SW 1271 (cell line): Measurements from ENCODE around the gene H6PD.

ENCODE experiments used
- DNase-seq, 2 experiments: peaks; one replicate each; lab custom pipeline; 2025; lab: John Stamatoyannopoulos, UW

Gene H6PD

DNA sequence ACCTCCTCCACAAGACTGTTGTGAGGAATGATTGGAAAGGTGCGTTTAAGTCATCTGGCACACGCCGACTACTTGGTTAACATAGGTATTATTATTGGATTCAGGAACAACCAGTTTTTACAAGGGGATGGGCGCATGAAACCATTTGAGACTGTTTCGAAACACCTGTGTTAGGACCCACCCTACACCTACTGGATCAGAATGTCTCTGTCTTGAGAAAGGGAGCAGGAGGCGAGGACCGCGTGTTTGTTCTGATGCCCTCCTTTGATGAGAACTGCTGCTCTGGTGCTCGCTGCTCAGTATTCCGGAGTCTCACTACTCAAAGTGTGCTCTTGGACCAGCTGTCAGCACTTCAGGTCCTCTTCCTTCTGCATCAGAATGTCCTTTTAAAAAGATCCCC, 7.3 kb downstream of the H6PD start:
- DNase-seq, result no peak

DNA sequence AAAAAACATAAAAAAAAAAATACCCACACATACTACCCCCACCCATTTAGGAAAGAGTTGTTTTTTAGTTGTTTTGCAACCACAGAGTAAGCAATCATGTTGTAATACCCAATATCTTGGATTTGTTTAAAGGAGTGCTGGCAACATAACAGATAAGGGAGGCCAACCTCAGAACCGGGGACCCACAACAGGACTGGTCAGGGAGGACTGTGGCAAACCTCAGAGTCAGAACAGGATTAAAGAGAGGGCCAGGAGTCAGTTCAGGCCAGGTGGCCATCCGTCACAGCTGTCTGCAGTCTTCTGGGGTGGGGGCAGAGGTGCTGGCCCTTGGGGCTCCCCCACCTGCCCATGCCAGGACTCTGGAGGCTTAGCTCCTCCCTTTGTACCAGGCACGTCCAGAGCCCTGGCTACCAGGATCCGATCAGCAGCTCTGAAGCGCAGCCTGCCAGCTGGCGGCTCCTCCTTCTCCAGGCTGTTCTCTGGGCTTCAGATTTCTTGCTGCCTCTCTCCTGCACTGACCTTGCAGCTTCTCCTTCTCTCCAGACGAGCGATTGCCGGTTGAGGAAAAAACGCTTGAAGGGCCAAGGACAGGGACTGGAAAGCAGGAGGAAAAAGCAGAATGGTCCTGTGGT, 7.9 kb downstream of the H6PD start:
- no peak for DNase-seq

DNA sequence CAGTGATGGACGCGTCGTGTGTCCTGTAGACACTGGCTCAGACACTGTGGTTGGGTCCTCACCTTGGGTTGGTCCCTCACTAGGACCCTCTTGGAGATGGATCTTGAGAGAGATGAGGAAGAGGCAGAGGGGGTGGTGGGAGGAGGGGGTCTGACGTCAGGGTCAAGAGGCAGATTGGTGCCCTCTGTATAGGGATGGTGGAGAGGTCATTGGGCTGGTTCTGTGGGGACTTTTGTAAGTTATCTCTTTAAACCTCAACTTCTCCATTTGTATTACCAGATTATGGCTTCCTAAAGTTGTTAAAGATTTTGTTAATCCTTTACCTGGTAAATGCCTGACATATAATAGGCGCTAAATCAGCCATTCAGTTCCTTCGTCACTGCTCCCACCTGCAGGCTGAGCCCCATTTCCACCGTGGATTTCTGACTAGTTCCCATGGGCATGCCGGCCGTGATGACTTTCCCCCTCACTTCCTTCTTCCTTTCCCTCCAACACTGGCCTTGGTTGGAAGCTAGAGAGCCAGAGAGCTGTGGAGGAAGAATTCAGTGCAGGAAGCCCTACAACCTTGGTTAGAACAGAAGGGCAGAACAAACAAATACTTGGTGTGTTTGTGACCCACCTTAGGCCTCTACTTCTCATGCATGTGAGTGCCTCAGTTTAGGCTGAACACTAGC, 8.6 kb downstream of the H6PD start:
- no peak for DNase-seq

DNA sequence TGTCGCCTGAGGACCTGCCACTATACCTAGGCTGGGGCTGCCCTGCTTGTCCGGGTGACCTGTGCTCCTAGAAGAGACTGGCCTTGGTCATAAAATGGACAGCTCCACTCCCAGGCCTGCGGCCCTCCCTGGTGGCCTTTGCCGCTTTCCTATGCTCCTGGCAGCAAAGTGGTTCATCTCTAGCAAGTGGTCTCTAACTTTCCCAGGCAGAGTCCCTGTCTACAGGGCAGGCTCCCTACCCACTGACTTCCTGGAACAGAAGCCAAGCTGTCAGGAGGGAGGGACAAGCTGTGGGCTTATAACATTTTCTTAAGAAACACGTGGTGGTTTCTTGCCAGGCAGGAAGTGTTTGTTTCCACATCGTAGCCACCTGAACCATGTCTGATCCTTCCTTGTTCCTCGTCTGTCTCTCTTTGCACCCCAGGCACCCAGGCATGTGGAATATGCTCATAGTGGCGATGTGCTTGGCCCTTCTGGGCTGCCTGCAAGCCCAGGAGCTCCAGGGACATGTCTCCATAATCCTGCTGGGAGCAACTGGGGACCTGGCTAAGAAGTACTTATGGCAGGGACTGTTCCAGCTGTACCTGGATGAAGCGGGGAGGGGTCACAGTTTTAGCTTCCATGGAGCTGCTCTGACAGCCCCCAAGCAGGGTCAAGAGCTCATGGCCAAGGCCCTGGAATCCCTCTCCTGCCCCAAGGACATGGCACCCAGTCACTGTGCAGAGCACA, 10.1 kb downstream of the H6PD start:
- DNase-seq, result no peak

DNA sequence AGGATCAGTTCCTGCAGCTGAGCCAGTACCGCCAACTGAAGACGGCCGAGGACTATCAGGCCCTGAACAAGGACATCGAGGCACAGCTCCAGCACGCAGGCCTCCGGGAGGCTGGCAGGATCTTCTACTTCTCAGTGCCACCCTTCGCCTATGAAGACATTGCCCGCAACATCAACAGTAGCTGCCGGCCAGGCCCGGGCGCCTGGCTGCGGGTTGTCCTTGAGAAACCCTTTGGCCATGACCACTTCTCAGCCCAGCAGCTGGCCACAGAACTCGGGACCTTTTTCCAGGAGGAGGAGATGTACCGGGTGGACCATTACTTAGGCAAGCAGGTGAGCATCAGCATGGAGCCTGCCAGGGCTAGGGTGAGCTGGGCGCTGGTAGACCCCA, 10.7 kb downstream of the H6PD start:
- DNase-seq, result no peak

DNA sequence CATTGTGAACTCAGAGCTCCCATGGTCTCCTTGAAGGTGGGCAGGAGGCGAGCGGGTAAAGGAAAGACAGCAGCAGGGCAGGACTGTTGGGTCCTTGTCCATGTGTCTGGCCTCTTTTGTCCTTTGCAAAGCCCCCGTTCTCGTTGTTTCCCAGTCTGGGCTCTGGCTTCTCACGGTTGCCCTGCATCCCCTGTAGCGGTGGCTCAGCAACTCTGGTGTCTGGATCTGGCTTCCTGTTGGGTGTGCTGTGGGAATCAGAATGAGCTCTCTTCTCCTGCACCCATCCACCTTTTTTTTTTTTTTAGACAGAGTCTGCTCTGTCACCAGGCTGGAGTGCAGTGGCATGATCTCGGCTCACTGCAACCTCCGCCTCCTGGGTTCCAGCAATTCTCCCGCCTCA, 11.1 kb downstream of the H6PD start:
- DNase-seq, result no peak

DNA sequence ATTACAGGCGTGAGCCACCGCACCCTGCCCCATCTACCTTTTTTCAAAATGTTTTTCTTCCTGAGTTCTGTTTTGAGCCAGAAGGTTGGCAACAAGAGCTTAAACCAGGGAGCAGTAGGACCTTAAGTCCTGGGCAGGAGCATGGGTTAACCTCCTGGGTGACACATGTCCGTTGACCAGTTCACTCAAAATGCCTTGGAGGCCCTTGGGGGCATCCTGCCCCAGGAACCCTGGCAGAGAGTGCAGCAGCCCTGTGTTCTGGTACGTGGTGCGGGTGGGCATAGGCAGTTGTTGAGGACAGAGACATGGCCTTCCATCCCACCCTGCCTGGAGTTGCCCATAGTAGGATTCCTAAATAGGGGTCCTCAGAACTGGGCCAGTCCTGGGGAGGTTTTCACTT, 11.6 kb downstream of the H6PD start:
- no peak for DNase-seq

DNA sequence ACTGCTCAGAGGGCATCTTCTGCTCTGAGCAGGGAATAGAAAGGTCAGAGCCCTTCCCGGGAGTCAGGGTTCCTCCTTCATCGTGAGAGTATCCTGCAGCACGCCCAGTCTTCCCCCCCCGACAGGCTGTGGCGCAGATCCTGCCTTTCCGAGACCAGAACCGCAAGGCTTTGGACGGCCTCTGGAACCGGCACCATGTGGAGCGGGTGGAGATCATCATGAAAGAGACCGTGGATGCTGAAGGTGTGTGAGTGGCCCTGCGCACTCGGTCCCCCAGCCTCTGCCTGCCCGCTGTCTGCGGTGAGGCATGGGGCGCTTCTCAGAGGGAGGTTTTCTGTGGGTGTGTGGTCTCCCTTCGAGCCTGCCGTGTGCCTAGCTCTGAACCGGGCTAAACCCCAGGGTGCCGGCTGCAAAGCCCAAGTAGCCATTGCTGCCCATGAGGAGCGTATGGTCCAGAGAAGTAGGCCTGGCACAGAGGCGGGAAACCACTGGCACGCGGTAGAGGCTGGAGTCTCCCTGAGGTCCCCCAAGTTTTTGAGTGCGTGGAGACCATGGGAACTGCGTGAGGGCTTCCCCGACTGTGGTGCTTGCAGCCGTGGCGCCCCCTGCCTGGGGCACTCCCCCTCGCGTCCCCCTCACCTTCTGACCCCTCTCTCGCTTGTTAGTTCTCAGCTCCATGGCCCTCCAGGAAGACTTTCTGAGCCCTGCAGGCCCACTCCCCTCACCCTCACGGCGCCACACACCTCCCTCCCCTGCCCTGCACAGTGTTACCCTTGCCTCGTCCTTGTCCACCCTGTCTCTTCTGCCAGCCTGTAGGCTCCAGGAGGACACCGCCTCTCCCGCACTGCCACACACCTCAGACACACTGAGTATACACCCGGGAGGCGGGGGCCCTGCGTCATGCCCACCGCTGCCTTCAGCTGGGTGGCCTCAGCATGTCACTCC, 12.5 kb downstream of the H6PD start:
- DNase-seq, result no peak

DNA sequence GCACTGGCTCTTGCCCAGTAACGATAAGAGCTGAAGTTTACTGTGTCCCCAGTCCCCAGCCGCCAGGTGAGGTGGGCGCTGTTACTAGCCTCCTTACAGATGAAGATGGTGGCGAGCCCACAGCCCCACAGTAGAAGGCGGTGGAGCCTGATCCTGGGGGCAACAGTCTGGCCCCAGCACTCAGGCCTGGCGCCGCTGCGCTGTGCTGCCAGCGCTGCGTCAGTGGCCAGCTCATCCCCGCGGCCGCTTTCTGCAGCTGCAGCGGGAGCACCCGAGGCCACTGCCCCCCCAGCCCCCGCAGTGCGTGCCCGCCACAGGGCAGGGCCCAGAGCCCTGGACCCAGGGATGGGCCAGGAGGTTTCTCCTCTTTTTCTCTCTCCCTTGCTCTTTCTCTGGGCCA, 13.3 kb downstream of the H6PD start:
- DNase-seq, result no peak

DNA sequence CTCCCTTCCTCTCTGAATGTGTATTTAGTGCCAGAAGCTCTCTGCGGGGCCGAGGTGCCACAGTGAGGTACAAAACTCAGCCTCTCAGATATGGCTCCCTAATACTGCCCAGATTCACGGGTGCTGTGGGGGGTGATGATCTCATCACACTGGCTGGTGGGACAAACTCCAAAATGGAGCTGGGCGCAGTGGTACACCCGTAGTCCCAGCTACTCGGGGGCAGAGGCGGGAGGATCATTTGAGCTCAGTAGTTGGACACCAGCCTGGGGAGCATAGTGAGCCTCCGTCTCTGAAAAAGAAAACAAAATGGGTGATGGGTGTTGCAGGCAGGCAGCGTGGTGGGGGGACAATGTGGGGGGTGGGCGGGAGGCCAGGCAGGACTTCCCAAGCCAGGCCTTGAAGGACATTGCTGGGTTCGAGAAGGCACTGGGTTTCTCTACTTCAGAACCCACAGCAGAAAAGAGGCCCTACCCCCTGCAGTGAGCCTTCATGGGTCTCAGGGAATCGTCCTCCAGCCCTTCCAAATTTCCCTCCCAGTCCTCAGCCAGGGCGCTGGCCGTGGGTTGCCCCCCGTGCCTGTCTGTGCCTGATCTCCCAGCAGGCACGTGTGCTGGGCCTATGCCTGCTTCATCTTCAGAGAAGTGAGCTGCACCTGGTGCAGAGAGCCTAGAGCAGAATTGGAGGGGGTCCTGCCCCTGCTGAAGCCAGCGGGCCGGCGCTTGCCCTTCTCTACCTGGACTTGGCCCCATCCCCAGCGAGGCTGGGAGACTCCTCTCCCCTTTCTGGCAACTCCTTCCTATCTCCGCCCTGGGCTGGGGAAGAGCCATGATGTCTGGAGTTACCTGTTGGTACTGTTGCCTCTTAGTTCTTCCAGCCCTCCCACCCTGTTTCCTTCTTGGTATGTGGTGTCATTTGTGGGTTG, 14.0 kb downstream of the H6PD start:
- no peak for DNase-seq

DNA sequence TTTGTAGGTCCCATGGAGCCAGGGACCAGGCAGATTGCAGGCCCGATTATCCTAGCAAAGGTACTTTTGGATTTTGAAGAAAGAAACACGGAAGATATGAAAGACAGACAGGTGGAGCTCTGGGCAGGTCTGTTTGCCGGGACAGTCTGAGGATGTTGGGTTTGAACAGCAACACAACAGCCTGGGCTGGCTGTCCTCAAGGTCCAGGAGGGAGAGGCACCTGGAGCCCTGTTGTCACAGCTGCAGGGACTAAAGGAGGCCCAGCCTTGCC, 14.6 kb downstream of the H6PD start:
- DNase-seq, result no peak

DNA sequence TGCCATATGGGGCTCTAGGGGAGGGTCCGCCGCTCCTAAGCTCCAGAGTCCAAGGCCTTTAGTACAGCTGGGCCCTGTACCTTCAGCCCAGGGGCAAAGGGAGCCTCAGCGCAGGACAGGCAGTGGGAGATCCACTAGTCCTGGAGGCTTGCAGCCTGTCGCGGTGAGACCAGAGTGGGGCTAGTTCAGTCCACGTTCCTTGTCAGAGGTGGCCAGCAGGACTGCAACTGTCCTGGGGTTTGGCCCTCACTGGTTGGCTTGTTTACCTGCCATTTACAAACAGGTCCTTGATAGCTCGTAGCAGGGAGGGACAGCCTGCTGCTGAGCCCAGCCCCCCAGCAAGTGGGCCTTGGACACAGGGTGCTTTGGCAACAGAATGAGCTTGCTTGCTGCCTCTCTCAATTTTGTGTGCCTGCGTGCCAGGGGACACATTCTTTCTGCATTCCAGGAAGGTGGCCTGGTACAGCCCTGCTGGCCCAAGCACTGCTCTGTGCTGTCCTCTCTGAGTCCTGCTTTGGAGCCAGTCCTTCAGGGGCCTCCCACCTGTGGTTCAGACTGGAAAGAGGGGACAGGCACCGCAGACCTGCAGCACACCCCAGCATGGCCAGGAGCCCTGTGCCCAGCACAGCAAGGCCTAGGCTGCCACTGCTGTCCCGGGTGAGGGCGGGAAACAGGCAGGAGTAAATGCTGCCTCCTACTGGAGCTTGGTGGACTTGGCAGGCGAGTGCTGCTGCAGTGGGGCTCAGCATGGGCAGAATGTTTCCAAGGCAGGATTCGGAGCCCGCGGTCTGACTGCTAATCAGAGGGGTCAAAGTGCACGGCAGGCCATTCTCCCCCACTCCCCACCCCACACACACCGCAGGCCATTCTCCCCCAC, 15.2 kb downstream of the H6PD start:
- no peak for DNase-seq

DNA sequence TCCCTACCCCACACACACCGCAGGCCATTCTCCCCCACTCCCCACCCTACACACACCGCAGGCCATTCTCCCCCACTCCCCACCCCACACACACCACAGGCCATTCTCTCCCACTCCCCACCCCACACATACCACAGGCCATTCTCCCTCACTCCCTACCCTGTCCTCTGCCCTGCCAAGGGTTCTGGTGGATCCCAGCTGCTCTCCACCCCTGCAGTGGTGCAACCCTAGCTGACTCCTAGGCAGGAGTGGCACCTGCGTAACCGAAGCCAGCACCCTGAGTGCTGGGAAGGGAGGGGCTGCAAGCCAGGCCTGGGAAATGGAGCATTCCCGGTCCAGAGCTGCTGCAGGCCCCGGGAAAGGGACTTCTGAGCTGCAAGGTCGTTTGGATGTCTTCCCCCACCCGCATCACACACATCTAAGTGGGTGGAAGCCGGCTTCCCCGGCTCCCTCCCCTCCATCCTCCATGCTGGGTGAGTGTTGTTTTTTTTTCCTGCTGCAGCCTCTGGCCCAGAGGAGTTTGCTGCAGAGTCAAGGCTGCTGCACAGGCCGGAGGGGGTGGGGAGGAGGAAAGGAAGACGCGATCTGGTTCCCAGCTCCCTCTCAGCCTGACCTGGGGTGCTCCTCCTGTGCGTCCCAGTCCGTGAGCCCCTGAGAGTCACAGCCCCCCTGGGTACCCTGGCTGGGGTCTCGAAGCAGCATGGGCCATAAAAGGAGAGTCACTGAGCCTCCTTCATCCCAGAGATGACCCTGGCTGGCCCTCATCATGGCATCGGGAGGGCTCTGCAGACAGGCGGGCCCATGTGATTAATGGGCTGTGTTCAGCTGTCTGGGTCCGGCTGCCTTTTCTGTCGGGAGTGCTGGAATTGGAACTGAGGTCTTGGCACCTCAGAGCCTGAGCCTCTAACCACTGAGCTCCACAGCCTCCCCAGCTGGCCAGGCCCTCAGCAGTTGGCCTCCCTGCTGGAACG, 16.1 kb downstream of the H6PD start:
- DNase-seq, result no peak

DNA sequence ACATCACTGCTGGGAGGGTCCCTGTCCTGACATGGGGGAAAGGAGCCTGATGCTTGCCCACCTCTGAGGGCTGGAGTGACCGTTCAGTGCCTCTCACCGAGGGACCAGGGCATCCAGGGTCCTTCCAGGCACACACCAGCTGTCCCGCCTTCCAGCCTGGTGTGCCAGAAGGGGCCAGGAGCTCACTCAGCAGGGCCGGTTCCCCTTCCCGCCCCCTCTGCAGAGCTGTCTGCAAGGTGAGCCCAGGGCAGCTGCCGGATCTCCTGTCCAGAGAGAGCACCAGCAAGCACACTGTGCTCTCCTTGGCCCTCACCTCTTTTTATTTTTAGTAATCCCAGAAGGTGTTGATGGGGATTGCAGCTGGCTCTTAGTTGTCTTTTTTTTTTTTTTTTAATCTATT, 16.9 kb downstream of the H6PD start:
- no peak for DNase-seq

DNA sequence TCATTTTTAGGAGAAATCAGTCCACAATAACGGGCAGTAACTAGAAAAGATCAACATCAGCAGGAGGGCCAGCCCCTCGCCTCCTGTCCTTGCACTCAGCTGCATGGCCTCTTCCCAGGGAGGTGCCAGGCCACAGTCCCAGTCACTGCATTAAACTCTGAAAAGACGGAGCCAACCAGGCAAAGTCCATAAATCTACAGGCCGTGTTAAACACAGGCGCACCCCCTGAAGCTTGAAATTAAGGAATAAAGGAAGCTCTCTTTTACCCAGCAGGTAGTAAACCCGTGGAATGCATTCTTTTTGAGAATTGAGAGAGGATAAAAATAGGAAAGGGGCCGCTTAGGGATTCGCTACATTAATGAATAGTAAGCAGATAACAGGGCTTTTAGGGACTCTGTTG, 18.4 kb downstream of the H6PD start:
- DNase-seq, result no peak

DNA sequence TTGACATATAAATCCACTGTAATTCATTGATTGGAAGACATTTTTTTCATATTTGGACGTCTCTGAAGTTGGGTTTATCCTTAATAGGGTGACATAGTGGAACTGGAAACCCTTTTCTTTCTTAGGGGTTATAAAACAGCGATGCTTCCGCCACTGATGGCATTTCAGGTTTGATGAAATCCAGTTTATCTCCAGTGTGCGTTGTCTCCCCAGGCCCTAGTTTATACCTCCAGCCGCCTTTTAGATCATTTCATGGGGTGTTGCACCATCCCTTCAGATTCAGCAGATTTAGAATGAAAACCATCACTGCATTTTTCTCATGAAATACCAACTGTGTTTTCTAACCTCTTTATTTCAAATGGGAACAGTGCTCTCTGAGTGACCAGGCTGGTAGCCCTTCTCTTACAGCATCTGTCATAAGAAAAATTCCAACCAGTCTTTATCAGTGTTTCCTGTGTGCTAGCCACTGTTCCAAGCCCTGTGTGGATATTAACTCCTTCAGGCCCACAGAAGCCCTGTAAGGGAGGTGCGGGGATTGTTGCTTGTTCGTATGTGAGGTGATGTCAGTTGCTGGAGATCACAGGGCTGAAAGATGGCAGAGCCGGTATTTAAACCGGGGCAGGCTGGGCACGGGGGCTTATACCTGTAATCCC, 19.0 kb downstream of the H6PD start:
- no peak for DNase-seq

DNA sequence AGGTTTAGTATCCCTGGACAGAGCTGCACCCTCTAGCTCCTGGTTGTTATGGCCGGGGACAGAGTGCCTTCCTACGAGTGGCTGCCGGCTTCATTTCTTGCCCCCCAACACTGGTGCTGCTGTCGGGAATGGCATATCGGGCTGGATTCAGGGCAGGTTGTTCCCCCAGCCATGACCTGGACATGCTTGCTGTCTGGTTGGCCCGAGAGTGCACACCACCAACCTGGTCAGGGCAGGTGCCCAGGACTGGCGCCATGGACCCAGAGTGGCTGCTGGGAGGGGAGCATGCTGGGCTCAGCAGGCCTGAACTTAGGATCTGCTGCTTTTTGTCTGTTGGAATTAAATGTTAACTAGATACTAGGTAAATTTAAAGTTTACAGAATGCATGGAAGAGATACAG, 21.8 kb downstream of the H6PD start:
- no peak for DNase-seq

DNA sequence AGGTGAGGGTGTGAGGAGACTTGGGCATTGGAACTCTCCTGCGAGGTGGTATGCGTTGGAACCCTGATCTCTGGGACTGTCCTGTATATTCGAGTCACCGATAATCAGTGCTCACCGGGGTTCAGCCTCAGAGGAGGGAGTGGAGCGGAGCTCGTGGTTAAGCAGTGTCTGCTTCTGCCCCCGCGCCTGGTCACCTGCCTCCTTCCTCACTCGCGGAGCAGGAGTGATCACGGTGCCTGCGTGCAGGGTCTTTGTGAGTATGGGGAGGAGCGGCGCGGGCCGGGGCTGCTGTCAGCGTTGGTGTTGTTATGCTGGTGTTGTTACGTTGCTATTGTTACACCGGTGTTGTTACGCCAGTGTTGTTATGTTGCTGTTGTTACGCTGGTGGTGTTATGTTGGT, 23.3 kb downstream of the H6PD start:
- no peak for DNase-seq

DNA sequence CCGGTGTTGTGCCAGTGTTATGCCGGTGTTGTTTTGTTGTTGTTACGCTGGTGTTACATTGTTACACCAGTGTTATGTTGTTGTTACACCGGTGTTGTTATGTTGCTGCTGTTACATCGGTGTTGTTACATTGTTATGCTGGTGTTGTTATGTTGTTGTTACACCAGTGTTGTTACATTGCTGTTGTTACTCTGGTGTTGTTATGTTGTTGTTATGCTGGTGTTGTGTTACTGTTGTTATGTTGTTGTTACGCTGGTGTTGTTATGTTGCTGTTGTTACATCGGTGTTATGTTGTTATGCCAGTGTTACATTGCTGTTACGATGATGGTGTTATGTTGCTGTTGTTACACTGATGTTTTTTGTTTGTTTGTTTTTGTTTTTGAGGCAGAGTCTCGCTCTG, 24.1 kb downstream of the H6PD start:
- DNase-seq, result no peak
